Neural cell (in vitro differentiated cells): ENCODE results near the gene LRRC37A3. TPM values are rescaled to one million over a fixed set of nuclear protein-coding genes. Genes with fewer than 3 reads are reported as not detected.
"Not testable (repeated sequence)": the region's sequence is repeated elsewhere in the genome, so short reads cannot be mapped to it uniquely, and the experiment has no call there.

Source experiments
- H2AFZ ChIP-seq: fragments of 200-600, 300-800 bp; sonication (generic), shearing (Covaris generic); 2 replicates; pipeline ENCODE4 v1.6.0; 2014; ENCODE audit warnings: low read depth, mild to moderate bottlenecking, antibody characterized with exemption, low read length, moderate library complexity
- H3F3A ChIP-seq: fragments of 200-600 bp; shearing (Covaris generic); 2 replicates; pipeline ENCODE4 v1.6.1; 2016; ENCODE audit warnings: mild to moderate bottlenecking, moderate library complexity, mixed read lengths, antibody characterized with exemption, low read length; ENCODE audit not compliant: insufficient read depth, poor library complexity, severe bottlenecking
- H3K27ac ChIP-seq: fragments of 200-600, 300-800 bp; sonication (generic), shearing (Covaris generic); 2 replicates; pipeline ENCODE4 v1.5.1; 2014; ENCODE audit warnings: mild to moderate bottlenecking, low read length, moderate library complexity
- H3K27me3 ChIP-seq: fragments of 300-800, 200-600 bp; sonication (generic), shearing (Covaris generic); 2 replicates; pipeline ENCODE4 v1.6.0; 2014; ENCODE audit warnings: mild to moderate bottlenecking, low read depth, low read length, moderate library complexity; ENCODE audit not compliant: insufficient read depth
- H3K36me3 ChIP-seq: fragments of 300-800, 200-600 bp; sonication (generic), shearing (Covaris generic); 2 replicates; pipeline ENCODE4 v1.5.1; 2014; ENCODE audit warnings: mild to moderate bottlenecking, antibody characterized with exemption, low read length, moderate library complexity; ENCODE audit not compliant: insufficient read depth
- H3K4me2 ChIP-seq: fragments of 300-800, 200-600 bp; sonication (generic), shearing (Covaris generic); 2 replicates; pipeline ENCODE4 v1.6.0; 2014; ENCODE audit warnings: mild to moderate bottlenecking, low read length
- H3K4me3 ChIP-seq: fragments of 300-800, 200-600 bp; sonication (generic), shearing (Covaris generic); 2 replicates; pipeline ENCODE4 v1.5.1; 2014; ENCODE audit warnings: mild to moderate bottlenecking, low read length, moderate library complexity
- H3K79me2 ChIP-seq: fragments of 200-600 bp; shearing (Covaris generic); replicated peaks from 2 replicates; pipeline ENCODE4 v1.6.0; 2014; ENCODE audit warnings: mild to moderate bottlenecking, low read length, moderate library complexity; ENCODE audit not compliant: insufficient read depth
- H3K9ac ChIP-seq: fragments of 300-800, 200-600 bp; sonication (generic), shearing (Covaris generic); 2 replicates; pipeline ENCODE4 v1.6.1; 2016; ENCODE audit warnings: mild to moderate bottlenecking, low read length, mixed read lengths
- H3K9me2 ChIP-seq: fragments of 200-600 bp; shearing (Covaris generic); 2 replicates; pipeline ENCODE4 v1.6.1; 2016; ENCODE audit warnings: mild to moderate bottlenecking, low read length, mixed read lengths; ENCODE audit not compliant: insufficient read depth
- H3K9me3 ChIP-seq: fragments of 200-600, 300-800 bp; sonication (generic), shearing (Covaris generic); 2 replicates; pipeline ENCODE4 v1.6.1; 2016; ENCODE audit warnings: mild to moderate bottlenecking, mixed run types, low read length, moderate library complexity, mixed read lengths
- H4K20me1 ChIP-seq: fragments of 200-600 bp; shearing (Covaris generic); 2 replicates; pipeline ENCODE4 v1.6.1; 2016; ENCODE audit warnings: mild to moderate bottlenecking, mixed run types; ENCODE audit not compliant: insufficient read depth
- CTCF ChIP-seq: fragments of 450-650 bp; IDR thresholded peaks from 2 replicates; pipeline ENCODE4 v1.5.1; 2014; ENCODE audit warnings: antibody characterized with exemption, mild to moderate bottlenecking, moderate library complexity; ENCODE audit not compliant: poor library complexity, severe bottlenecking
- POLR2AphosphoS5 ChIP-seq: IDR thresholded peaks from 2 replicates; pipeline ENCODE4 v1.6.1; 2012
- RAD21 ChIP-seq: fragments of 450-650 bp; conservative IDR thresholded peaks from 2 replicates; pipeline ENCODE4 v1.6.1; 2014; ENCODE audit warnings: antibody characterized with exemption, mild to moderate bottlenecking, moderate library complexity
- REST ChIP-seq: IDR thresholded peaks from 2 replicates; pipeline ENCODE4 v1.6.1; 2012; ENCODE audit warnings: borderline replicate concordance
- SMC3 ChIP-seq: fragments of 450-650 bp; conservative IDR thresholded peaks from 2 replicates; pipeline ENCODE4 v1.6.1; 2014; ENCODE audit warnings: antibody characterized with exemption, mild to moderate bottlenecking, moderate library complexity; ENCODE audit not compliant: poor library complexity
- TAF1 ChIP-seq: IDR thresholded peaks from 2 replicates; pipeline ENCODE4 v1.6.1; 2012; ENCODE audit warnings: low read depth
- polyA minus RNA-seq: library from RNA; depleted of rRNA, polyadenylated mRNA; stranded (reverse); fragments of >200 nt; gene quantifications from 2 replicates; pipeline ENCODE4 v1.2.3, GENCODE V29; 2014
- polyA plus RNA-seq: library from polyadenylated mRNA; depleted of rRNA; stranded (reverse); fragments of >200 nt; gene quantifications from 2 replicates; pipeline ENCODE4 v1.2.3, GENCODE V29; 2014

LRRC37A3 gene
- polyA plus RNA-seq (5.3 and 13.7 TPM in 2 replicates), polyA minus RNA-seq (34.1 and 35.9 TPM in 2 replicates)

- not testable (repeated sequence) for H3K79me2 ChIP-seq, H3K9me3 ChIP-seq, H3K9me2 ChIP-seq, H3K36me3 ChIP-seq, H4K20me1 ChIP-seq, H3K27me3 ChIP-seq, H3F3A ChIP-seq
- H2AFZ ChIP-seq = peak within 1 kb of the TSS; percentile 46
- TF ChIP-seq REST = peak; percentile 18
- TF ChIP-seq SMC3 = peak; percentile 73
- TF ChIP-seq TAF1 = peak; percentile 85
- peak; percentile 92 for TF ChIP-seq POLR2AphosphoS5
- peak; percentile 53 for TF ChIP-seq RAD21
- TF ChIP-seq CTCF = peak; percentile 96
- H3K4me2 ChIP-seq = peak within 1 kb of the TSS; percentile 14
- H3K27ac ChIP-seq = peak within 1 kb of the TSS; percentile 76
- peak within 1 kb of the TSS; percentile 76 for H3K9ac ChIP-seq
- peak within 1 kb of the TSS; percentile 67 for H3K4me3 ChIP-seq
These were observed at the start of gene LRRC37A3 for GRCh38 chr17:64919289-64920025. TSS of gene LRRC37A3 (minus strand) at chr17:64919478. CDS start at chr17:64897257, 22,221 bp downstream.

GRCh38 chr17:64965873-64966287 lies 46.6 kb upstream of the LRRC37A3 start:
- not testable (repeated sequence) for H3K4me2 ChIP-seq, H3K9ac ChIP-seq, H3K27me3 ChIP-seq, H3K9me2 ChIP-seq, H2AFZ ChIP-seq, H4K20me1 ChIP-seq, H3K9me3 ChIP-seq, H3K27ac ChIP-seq, H3F3A ChIP-seq, H3K36me3 ChIP-seq, H3K79me2 ChIP-seq
- H3K4me3 ChIP-seq = peak overlapping the region; percentile 39

GRCh38 chr17:64965256-64965872 lies 46.1 kb upstream of the LRRC37A3 start:
- not testable (repeated sequence) for H3K27ac ChIP-seq, H2AFZ ChIP-seq, H3K27me3 ChIP-seq

More at GRCh38 chr17:64965256-64965872, 46.1 kb upstream of the LRRC37A3 start:
- H3K4me2 ChIP-seq, H3K36me3 ChIP-seq, H3F3A ChIP-seq, H3K9ac ChIP-seq, H3K9me3 ChIP-seq, H4K20me1 ChIP-seq, H3K9me2 ChIP-seq, H3K79me2 ChIP-seq: not testable (repeated sequence)
- peak overlapping the region; percentile 39 for H3K4me3 ChIP-seq
